Hepatocyte (in vitro differentiated cells): Measurements from ENCODE around the gene FRMD4B. TPM values are rescaled to one million over a fixed set of nuclear protein-coding genes. Genes with fewer than 3 reads are reported as not detected.
"Not testable (repeated sequence)": the region's sequence is repeated elsewhere in the genome, so short reads cannot be mapped to it uniquely, and the experiment has no call there.

Experiments used
- DNase-seq: peaks from one replicate; pipeline ENCODE4 v3.0.0-alpha.2; 2016; ENCODE audit warnings: low spot score
- H2AFZ ChIP-seq: fragments of 200-600 bp; sonication (generic); 2 replicates; pipeline ENCODE4 v1.6.0; 2016; ENCODE audit warnings: antibody characterized with exemption, mild to moderate bottlenecking
- H3K27ac ChIP-seq: fragments of 200-600 bp; sonication (generic); 2 replicates; pipeline ENCODE4 v1.5.1; 2016; ENCODE audit warnings: mild to moderate bottlenecking
- H3K27me3 ChIP-seq: fragments of 200-600 bp; sonication (generic); 2 replicates; pipeline ENCODE4 v1.6.1; 2016
- H3K36me3 ChIP-seq: fragments of 200-600 bp; sonication (generic); replicated peaks from 2 replicates; pipeline ENCODE4 v1.5.1; 2016; ENCODE audit warnings: low read depth; ENCODE audit not compliant: insufficient read depth
- H3K4me1 ChIP-seq: fragments of 200-600 bp; sonication (generic); 2 replicates; pipeline ENCODE4 v1.5.1; 2016; ENCODE audit warnings: mild to moderate bottlenecking, moderate library complexity; ENCODE audit not compliant: insufficient read depth
- H3K4me2 ChIP-seq: fragments of 200-600 bp; sonication (generic); 2 replicates; pipeline ENCODE4 v1.6.0; 2016
- H3K4me3 ChIP-seq: fragments of 200-600 bp; sonication (generic); 2 replicates; pipeline ENCODE4 v1.5.1; 2016; ENCODE audit warnings: mild to moderate bottlenecking
- H3K79me2 ChIP-seq: fragments of 200-600 bp; sonication (generic); 2 replicates; pipeline ENCODE4 v1.6.0; 2017; ENCODE audit warnings: mild to moderate bottlenecking
- H3K9me2 ChIP-seq: fragments of 200-600 bp; sonication (generic); replicated peaks from 2 replicates; pipeline ENCODE4 v1.6.0; 2017; ENCODE audit warnings: mild to moderate bottlenecking; ENCODE audit not compliant: insufficient read depth
- H3K9me3 ChIP-seq: fragments of 200-600 bp; sonication (generic); 2 replicates; pipeline ENCODE4 v1.5.1; 2016; ENCODE audit warnings: low read depth, mild to moderate bottlenecking
- H4K20me1 ChIP-seq: fragments of 200-600 bp; sonication (generic); 2 replicates; pipeline ENCODE4 v1.6.0; 2016; ENCODE audit warnings: mild to moderate bottlenecking; ENCODE audit not compliant: insufficient read depth, poor library complexity, severe bottlenecking
- EZH2 ChIP-seq: fragments of 200-600 bp; sonication (generic); IDR thresholded peaks from 2 replicates; pipeline ENCODE4 v1.6.1; 2016; ENCODE audit warnings: antibody characterized with exemption, mild to moderate bottlenecking, borderline replicate concordance
- EZH2phosphoT487 ChIP-seq: fragments of 200-600 bp; sonication (generic); IDR thresholded peaks from one replicate; pipeline ENCODE4 v1.6.1; 2018; ENCODE audit warnings: antibody characterized with exemption, mild to moderate bottlenecking, low read depth, moderate library complexity; ENCODE audit not compliant: unreplicated experiment, severe bottlenecking
- WGBS: methylation state at CpG from one replicate; pipeline ENCODE4 v1.1.6; 2016; ENCODE audit warnings: low lambda C conversion rate; ENCODE audit errors: missing lambda C conversion rate; 5-methylcytosine and 5-hydroxymethylcytosine counted together
- polyA plus RNA-seq: library from polyadenylated mRNA; unstranded; fragments of >200 nt; fragmentation: Nextera tagmentation; extraction: Ambion mirVana; gene quantifications from 2 replicates; pipeline ENCODE4 v1.2.1, GENCODE V29; 2016
- total RNA-seq: library from RNA; depleted of rRNA; stranded (reverse); fragments of >200 nt; gene quantifications from 2 replicates; pipeline ENCODE4 v1.2.3, GENCODE V29; 2014
- TF ChIP-seq, protein P1 (sequence below): fragments of 200-600 bp; sonication (generic); IDR thresholded peaks from 2 replicates; pipeline ENCODE4 v1.5.1; 2016; ENCODE audit warnings: antibody characterized with exemption, mild to moderate bottlenecking; ENCODE audit not compliant: poor library complexity

FRMD4B gene
- total and polyA plus RNA-seq, 2 experiments from 2014 or later = 10.8 to 28.1 TPM

DNA sequence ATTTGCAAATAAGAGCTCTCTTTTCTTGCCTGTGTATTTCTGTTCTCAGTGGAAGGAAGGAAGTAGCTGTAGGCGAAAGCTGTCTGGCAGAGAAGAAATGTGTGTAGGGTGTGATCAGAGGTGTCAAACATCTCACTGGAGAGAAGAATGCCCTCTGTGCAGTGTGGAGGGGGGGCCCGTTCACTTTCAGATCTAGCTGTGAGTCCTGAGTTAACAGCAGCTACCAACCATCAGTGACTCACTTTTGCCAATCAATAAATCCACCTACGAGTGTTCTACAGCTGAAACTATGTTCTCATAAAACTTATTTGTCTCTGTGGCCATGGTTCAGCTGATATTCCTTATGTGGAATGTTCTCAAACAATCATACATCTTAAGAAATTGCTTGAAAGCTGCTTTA, 103.7 kb downstream of the FRMD4B start:
- DNase-seq = no peak
- WGBS = 50% methylated on average over 3 of the region's 3 CpGs
- no peaks in the 10 kb centered on the region for H3K79me2 ChIP-seq

DNA sequence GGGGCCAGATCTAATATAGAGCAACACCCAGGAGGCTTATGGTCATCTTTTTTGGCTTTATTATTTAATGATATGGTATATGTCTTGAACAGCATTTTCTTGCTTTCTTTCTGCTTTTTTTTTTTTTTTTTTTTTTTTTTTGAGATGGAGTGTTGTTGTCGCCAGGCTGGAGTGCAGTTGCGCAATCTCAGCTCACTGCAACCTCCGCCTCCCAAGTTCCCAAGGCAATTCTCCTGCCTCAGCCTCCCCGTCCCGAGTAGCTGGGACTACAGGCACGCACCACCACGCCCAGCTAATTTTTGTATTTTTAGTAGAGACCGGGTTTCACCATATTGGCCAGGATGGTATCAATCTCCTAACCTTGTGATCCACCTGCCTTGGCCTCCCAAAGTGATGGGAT, 108.5 kb downstream of the FRMD4B start:
- not testable (repeated sequence) for H3K4me3 ChIP-seq, H3K9me2 ChIP-seq, DNase-seq, H3K4me1 ChIP-seq, H3K27me3 ChIP-seq, H4K20me1 ChIP-seq, H3K27ac ChIP-seq, H3K9me3 ChIP-seq, H2AFZ ChIP-seq, H3K4me2 ChIP-seq, H3K36me3 ChIP-seq, H3K79me2 ChIP-seq
- WGBS = 74% methylated on average over 8 of the region's 8 CpGs

More for the DNA sequence above, 103.7 kb downstream of the FRMD4B start:
- H3K4me3 ChIP-seq = no peak overlapping the region
- H3K9me2 ChIP-seq = no peaks in the 10 kb centered on the region
- H2AFZ ChIP-seq = no peak overlapping the region
- no peaks in the 10 kb centered on the region for H3K27me3 ChIP-seq
- no peaks in the 10 kb centered on the region for H3K9me3 ChIP-seq
- no peaks in the 10 kb centered on the region for H3K36me3 ChIP-seq
- TF ChIP-seq, protein P1, sequence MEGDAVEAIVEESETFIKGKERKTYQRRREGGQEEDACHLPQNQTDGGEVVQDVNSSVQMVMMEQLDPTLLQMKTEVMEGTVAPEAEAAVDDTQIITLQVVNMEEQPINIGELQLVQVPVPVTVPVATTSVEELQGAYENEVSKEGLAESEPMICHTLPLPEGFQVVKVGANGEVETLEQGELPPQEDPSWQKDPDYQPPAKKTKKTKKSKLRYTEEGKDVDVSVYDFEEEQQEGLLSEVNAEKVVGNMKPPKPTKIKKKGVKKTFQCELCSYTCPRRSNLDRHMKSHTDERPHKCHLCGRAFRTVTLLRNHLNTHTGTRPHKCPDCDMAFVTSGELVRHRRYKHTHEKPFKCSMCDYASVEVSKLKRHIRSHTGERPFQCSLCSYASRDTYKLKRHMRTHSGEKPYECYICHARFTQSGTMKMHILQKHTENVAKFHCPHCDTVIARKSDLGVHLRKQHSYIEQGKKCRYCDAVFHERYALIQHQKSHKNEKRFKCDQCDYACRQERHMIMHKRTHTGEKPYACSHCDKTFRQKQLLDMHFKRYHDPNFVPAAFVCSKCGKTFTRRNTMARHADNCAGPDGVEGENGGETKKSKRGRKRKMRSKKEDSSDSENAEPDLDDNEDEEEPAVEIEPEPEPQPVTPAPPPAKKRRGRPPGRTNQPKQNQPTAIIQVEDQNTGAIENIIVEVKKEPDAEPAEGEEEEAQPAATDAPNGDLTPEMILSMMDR = no peak
- H3K4me2 ChIP-seq = no peak overlapping the region
- H4K20me1 ChIP-seq = no peaks in the 10 kb centered on the region
- no peaks in the 10 kb centered on the region for H3K4me1 ChIP-seq
- H3K27ac ChIP-seq = no peak overlapping the region

DNA sequence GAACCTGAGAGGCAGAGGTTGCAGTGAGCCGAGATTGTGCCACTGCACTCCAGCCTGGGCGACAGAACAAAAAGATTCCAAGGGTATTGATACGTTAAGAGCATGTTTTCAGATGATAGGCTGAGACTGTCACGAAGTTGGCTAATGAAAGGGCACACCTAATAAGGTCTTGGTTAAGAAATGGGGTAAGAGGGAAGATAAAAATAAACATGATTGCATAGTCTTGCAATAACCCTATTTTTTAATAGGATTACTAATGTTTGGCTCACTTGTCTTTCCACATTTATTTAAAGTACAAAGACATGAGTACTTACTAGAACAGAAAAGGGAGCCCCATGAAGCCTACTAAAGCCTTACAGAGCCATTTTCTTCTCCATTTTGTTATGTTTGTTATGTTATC, 109.0 kb downstream of the FRMD4B start:
- no peaks in the 10 kb centered on the region for H3K36me3 ChIP-seq
- H3K4me1 ChIP-seq = no peaks in the 10 kb centered on the region
- no peak overlapping the region for H2AFZ ChIP-seq
- TF ChIP-seq, protein P1 = no peak
- TF ChIP-seq EZH2phosphoT487 (no peak), EZH2 (no peak)
- no peaks in the 10 kb centered on the region for H3K79me2 ChIP-seq
- no peak for DNase-seq
- 73% methylated on average over 4 of the region's 4 CpGs for WGBS
- no peak overlapping the region for H3K27ac ChIP-seq
- H3K9me2 ChIP-seq = no peaks in the 10 kb centered on the region
- H4K20me1 ChIP-seq = no peaks in the 10 kb centered on the region
- H3K4me2 ChIP-seq = no peak overlapping the region
- H3K9me3 ChIP-seq = no peaks in the 10 kb centered on the region
- no peaks in the 10 kb centered on the region for H3K27me3 ChIP-seq
- H3K4me3 ChIP-seq = no peak overlapping the region

DNA sequence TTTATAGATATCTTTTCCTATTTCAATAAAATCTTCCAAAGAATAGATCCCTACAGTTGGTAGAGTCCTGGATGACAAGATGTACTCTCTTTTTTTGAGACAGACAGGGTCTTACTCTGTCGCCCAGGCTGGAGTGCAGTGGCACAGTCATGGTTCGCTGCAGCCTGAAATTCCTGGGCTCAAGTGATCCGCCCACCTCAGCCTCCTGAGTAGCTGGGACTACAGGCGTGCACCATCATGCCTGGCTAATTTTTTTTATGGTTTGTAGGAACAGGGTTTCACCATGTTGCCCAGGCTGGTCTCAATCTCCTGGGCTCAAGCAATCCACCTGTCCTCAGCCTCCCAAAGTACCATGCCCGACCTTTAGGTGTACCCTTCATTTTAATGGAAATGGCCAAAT, 109.7 kb downstream of the FRMD4B start:
- H3K79me2 ChIP-seq, DNase-seq, H3K9me3 ChIP-seq, H2AFZ ChIP-seq, H4K20me1 ChIP-seq, H3K4me2 ChIP-seq, H3K27me3 ChIP-seq, H3K9me2 ChIP-seq, H3K36me3 ChIP-seq, H3K4me3 ChIP-seq, H3K27ac ChIP-seq, H3K4me1 ChIP-seq: not testable (repeated sequence)
- WGBS = 88% methylated on average over 5 of the region's 5 CpGs

DNA sequence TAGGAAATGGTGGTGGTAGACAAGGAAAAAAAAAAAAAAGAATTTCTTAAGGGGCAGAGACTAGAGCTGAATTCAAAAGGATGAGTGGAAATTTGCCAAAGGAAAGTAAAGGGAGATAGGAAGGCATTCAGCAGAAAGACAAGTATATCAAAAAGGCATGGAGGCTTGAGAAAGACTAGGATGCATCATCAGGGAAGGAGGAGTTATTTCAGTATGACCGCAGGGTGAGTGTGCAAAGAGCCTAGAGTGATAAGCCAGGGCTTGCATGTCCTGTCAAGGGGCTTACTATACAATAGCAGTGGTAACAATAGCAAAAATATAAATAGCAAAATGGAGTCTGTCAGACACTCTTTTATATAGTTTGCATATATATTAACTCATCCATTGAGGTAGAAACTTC, 112.0 kb downstream of the FRMD4B start:
- H3K36me3 ChIP-seq = no peaks in the 10 kb centered on the region
- H4K20me1 ChIP-seq = no peaks in the 10 kb centered on the region
- H3K4me1 ChIP-seq = no peaks in the 10 kb centered on the region
- no peak overlapping the region for H3K4me3 ChIP-seq
- no peaks in the 10 kb centered on the region for H3K79me2 ChIP-seq
- H2AFZ ChIP-seq = no peak overlapping the region
- DNase-seq = no peak
- H3K9me2 ChIP-seq = no peaks in the 10 kb centered on the region
- WGBS = 73% methylated on average over 1 of the region's 1 CpG
- H3K27me3 ChIP-seq = no peaks in the 10 kb centered on the region
- H3K27ac ChIP-seq = no peak overlapping the region
- no peak for TF ChIP-seq EZH2phosphoT487
- TF ChIP-seq, protein P1 = no peak
- TF ChIP-seq EZH2 = no peak
- no peak overlapping the region for H3K4me2 ChIP-seq
- no peaks in the 10 kb centered on the region for H3K9me3 ChIP-seq
